Osteocyte (in vitro differentiated cells): ENCODE results near the gene SLC25A39. TPM values are rescaled to one million over a fixed set of nuclear protein-coding genes. Genes with fewer than 3 reads are reported as not detected.

ENCODE experiments used
- DNase-seq: peaks from one replicate; pipeline ENCODE4 v3.0.0; 2021; ENCODE audit warnings: mixed read lengths; ENCODE audit not compliant: unreplicated experiment; ENCODE audit errors: extremely low spot score
- H3K27ac Mint-ChIP-seq: one replicate; pipeline ENCODE4 v1.8.0; 2021; ENCODE audit warnings: mild to moderate bottlenecking, mixed read lengths; ENCODE audit not compliant: unreplicated experiment
- H3K27me3 Mint-ChIP-seq: one replicate; pipeline ENCODE4 v1.8.0; 2021; ENCODE audit warnings: mixed read lengths; ENCODE audit not compliant: unreplicated experiment
- H3K36me3 Mint-ChIP-seq: one replicate; pipeline ENCODE4 v1.8.0; 2021; ENCODE audit warnings: mixed read lengths; ENCODE audit not compliant: unreplicated experiment
- H3K4me1 Mint-ChIP-seq: one replicate; pipeline ENCODE4 v1.8.0; 2021; ENCODE audit warnings: mixed read lengths; ENCODE audit not compliant: unreplicated experiment
- H3K4me3 Mint-ChIP-seq: one replicate; pipeline ENCODE4 v1.8.0; 2021; ENCODE audit warnings: mild to moderate bottlenecking, moderate library complexity, mixed read lengths; ENCODE audit not compliant: unreplicated experiment
- H3K9me3 Mint-ChIP-seq: one replicate; pipeline ENCODE4 v1.8.0; 2021; ENCODE audit warnings: mixed read lengths; ENCODE audit not compliant: unreplicated experiment
- total RNA-seq: library from RNA; stranded (reverse); gene quantifications from 2 replicates; pipeline ENCODE4 v1.2.1, GENCODE V29; 2021
- TF ChIP-seq, protein P1 (sequence below): fragments of 200-600 bp; sonication (generic); IDR thresholded peaks from 2 replicates; pipeline ENCODE4 v1.5.0; 2021; ENCODE audit warnings: antibody characterized with exemption, mild to moderate bottlenecking, moderate library complexity

Gene SLC25A39
- total RNA-seq, 1 donor from 2014 or later: 122 TPM

DNA sequence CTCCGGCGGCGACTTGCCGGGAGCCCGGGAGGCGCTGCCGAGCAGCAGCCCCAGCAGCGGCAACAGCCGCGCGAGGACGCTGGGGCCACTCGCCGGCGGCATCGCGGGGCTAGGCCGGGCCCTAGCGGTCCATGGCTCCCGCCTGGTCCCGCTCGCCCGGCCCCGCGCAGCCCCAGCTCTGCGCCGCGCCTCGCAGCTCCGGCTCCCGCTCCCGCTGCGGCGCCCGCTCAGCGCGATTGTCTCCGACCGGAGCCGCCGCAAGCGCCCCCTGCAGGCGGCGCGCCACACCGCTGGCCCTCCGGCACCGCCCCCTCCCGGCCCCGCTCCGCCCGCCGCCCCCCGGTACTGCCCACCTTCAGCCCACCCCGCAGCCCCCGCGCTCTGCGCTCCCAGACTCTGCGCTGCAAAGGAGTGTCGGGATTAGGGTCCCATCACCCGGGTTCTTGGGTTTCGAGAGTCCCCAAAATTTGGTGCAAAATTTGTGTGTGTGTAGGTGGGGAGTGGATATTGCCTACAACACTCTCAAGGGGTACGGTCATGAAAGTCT is 39.1 kb upstream of the SLC25A39 start, which contains the start of gene FAM171A2:
Gene FAM171A2 (minus strand): TSS at position 241 of the 547 bp plus-strand sequence. CDS start 139 bp downstream, at position 102.
- DNase-seq: peak; percentile 92
- no peaks in the 10 kb centered on the region for H3K9me3 Mint-ChIP-seq
- peak within 1 kb of the TSS; percentile 79 for H3K4me3 Mint-ChIP-seq
- peaks cover 28% of the 10 kb centered on the region for H3K27me3 Mint-ChIP-seq
- TF ChIP-seq, protein P1, sequence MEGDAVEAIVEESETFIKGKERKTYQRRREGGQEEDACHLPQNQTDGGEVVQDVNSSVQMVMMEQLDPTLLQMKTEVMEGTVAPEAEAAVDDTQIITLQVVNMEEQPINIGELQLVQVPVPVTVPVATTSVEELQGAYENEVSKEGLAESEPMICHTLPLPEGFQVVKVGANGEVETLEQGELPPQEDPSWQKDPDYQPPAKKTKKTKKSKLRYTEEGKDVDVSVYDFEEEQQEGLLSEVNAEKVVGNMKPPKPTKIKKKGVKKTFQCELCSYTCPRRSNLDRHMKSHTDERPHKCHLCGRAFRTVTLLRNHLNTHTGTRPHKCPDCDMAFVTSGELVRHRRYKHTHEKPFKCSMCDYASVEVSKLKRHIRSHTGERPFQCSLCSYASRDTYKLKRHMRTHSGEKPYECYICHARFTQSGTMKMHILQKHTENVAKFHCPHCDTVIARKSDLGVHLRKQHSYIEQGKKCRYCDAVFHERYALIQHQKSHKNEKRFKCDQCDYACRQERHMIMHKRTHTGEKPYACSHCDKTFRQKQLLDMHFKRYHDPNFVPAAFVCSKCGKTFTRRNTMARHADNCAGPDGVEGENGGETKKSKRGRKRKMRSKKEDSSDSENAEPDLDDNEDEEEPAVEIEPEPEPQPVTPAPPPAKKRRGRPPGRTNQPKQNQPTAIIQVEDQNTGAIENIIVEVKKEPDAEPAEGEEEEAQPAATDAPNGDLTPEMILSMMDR: peak; percentile 92
- H3K4me1 Mint-ChIP-seq: peaks cover 17% of the 10 kb centered on the region
- no peaks in the 10 kb centered on the region for H3K36me3 Mint-ChIP-seq
- H3K27ac Mint-ChIP-seq: no peak within 1 kb of the TSS

DNA sequence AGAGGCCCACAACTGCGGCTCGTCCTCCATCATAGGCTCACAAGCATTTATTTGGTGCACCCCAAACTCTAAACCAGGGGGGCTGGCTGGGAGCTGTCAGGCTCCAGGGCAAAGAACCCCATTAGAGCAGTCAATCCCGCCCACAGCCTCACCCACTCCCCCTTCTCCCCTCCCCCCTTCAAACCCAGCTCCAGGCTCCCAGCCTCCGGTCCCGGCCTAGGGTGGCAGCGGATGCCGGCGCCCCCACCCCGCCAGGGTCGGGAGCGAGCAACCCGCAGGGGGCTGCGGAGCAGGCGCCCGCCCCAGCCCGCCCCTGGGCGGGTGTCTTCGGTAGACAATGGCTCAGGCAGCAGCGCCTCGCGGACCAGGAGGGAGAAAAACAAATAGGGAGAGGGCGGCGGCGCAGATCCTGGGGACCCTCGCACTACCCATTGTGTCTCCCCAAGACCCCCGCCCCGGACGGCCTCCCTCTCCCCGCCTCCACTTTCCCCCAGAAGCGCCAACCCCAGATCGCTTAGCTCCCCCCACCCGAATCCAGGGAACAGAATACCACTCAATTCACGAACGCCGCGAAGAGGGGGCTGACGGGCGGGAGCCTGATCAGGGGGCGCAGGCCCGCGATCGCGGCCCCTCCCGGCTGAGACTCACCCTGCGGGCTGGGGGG is 38.5 kb upstream of the SLC25A39 start:
- no peaks in the 10 kb centered on the region for H3K9me3 Mint-ChIP-seq
- peaks cover 28% of the 10 kb centered on the region for H3K27me3 Mint-ChIP-seq
- peak; percentile 84 for DNase-seq
- H3K4me1 Mint-ChIP-seq: peaks cover 17% of the 10 kb centered on the region
- TF ChIP-seq, protein P1: no peak
- H3K4me3 Mint-ChIP-seq: peak overlapping the region; percentile 79
- H3K36me3 Mint-ChIP-seq: no peaks in the 10 kb centered on the region
- H3K27ac Mint-ChIP-seq: no peak overlapping the region

DNA sequence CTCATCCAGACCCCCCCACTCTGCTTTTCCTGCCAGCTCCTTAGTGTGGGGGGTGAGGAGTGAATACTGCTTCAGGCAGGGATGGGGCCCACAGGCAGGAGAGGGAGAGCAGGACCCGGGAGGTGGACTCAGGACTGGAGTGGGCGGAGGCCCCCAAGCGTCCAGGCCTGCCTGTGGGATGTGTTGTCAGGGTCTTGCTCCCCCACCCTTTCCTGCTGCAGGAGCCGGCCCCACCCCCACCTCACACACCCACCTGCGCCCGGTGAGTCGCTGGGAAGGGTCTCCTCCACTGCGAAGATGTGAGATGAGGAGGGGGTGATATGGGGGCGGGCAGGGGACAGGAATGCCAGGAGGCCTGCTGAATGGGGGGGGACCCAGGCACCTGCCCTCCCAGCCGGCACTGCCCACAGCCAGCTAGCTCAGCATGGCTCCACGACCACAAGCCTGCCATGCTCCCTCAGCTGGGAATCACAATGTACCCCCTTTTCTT is 37.9 kb upstream of the SLC25A39 start:
- Mint-ChIP-seq H3K9me3 (no peaks in the 10 kb centered on the region), H3K27me3 (peaks cover 25% of the 10 kb centered on the region), H3K4me3 (peak overlapping the region; percentile 68), H3K4me1 (peaks cover 17% of the 10 kb centered on the region), H3K36me3 (no peaks in the 10 kb centered on the region), H3K27ac (no peak overlapping the region)
- peak; percentile 79 for DNase-seq
- TF ChIP-seq, protein P1: no peak

DNA sequence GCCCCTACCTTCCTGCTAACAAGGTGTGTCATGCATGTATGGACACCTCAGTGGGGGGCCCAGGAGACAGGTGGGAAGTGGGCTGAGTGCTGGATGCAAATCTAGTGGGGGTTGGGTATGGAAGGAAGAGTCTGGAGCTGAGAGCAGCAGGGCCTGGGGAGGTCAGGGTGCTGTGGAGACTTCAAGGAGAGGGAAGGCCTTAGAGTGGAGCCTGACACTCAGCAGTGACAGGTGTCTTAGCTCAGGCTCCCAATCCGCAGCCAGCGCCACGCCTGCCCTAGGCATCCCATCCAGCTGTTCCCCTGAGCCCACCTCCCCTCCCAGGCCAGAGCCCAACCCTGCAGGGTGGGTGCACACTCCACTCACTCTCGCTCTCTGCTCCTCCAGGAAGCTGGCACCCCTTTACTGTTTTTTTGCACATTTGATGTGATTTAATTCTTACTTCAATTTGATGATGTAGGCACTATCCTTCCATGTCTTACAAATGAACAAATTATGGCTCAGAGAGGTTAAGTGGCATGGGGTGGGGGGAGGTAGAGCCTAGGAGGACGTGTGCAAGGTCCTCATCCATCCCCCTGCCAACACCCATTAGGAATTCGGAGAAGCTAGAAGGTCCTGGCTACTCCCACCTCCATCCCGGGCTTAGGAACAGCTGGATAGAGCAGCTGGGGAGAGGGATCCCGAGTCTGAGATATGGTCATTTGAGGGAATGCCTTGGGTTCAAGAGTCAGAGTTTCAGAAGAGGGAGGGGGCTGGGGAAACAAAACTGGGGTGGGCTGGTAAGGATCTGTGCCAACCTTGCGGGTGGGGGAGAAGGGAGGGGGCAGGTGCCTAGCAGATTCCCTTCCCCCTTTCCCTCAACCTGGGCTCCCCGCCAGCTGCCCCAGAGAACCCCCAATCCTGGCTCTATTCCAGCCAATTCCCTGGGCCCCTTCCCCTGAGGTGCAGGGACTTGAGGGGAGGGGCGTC is 37.0 kb upstream of the SLC25A39 start:
- TF ChIP-seq, protein P1: no peak
- Mint-ChIP-seq H3K4me1 (peaks cover 17% of the 10 kb centered on the region), H3K9me3 (no peaks in the 10 kb centered on the region), H3K27ac (no peak overlapping the region), H3K27me3 (peaks cover 17% of the 10 kb centered on the region), H3K36me3 (no peaks in the 10 kb centered on the region), H3K4me3 (no peak overlapping the region)
- no peak for DNase-seq
